AG04449 (cell line): Measurements from ENCODE around the gene PTPRC.

Source experiments
- CTCF ChIA-PET: fragments of 350-600 bp; formaldehyde crosslinking; extraction: SDS; loops from one replicate; lab custom pipeline; 2021; ENCODE audit warnings: antibody characterized with exemption; lab: Yijun Ruan, JAX
- POLR2A ChIA-PET: fragments of 400-600, 350-600 bp; formaldehyde crosslinking; extraction: SDS; loops from one replicate; lab custom pipeline; 2020; ENCODE audit warnings: antibody characterized with exemption, inconsistent platforms; lab: Yijun Ruan, JAX
- DNase-seq: peaks from one replicate; pipeline ENCODE4 v3.0.0-alpha.2; 2010; ENCODE audit warnings: low read depth, low spot score
- H3K4me3 ChIP-seq: 2 replicates; pipeline ENCODE4 v1.5.1; 2011; ENCODE audit warnings: low read depth, mild to moderate bottlenecking, control low read depth, low read length
- TF ChIP-seq, protein P1 (sequence below): IDR thresholded peaks from one replicate; pipeline ENCODE4 v1.5.1; 2011; ENCODE audit warnings: mild to moderate bottlenecking, moderate library complexity, low read length, control low read depth, inconsistent platforms; ENCODE audit not compliant: insufficient read depth; ENCODE audit errors: missing control alignments

PTPRC gene, protein sequence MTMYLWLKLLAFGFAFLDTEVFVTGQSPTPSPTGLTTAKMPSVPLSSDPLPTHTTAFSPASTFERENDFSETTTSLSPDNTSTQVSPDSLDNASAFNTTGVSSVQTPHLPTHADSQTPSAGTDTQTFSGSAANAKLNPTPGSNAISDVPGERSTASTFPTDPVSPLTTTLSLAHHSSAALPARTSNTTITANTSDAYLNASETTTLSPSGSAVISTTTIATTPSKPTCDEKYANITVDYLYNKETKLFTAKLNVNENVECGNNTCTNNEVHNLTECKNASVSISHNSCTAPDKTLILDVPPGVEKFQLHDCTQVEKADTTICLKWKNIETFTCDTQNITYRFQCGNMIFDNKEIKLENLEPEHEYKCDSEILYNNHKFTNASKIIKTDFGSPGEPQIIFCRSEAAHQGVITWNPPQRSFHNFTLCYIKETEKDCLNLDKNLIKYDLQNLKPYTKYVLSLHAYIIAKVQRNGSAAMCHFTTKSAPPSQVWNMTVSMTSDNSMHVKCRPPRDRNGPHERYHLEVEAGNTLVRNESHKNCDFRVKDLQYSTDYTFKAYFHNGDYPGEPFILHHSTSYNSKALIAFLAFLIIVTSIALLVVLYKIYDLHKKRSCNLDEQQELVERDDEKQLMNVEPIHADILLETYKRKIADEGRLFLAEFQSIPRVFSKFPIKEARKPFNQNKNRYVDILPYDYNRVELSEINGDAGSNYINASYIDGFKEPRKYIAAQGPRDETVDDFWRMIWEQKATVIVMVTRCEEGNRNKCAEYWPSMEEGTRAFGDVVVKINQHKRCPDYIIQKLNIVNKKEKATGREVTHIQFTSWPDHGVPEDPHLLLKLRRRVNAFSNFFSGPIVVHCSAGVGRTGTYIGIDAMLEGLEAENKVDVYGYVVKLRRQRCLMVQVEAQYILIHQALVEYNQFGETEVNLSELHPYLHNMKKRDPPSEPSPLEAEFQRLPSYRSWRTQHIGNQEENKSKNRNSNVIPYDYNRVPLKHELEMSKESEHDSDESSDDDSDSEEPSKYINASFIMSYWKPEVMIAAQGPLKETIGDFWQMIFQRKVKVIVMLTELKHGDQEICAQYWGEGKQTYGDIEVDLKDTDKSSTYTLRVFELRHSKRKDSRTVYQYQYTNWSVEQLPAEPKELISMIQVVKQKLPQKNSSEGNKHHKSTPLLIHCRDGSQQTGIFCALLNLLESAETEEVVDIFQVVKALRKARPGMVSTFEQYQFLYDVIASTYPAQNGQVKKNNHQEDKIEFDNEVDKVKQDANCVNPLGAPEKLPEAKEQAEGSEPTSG (N-terminal part only)

DNA sequence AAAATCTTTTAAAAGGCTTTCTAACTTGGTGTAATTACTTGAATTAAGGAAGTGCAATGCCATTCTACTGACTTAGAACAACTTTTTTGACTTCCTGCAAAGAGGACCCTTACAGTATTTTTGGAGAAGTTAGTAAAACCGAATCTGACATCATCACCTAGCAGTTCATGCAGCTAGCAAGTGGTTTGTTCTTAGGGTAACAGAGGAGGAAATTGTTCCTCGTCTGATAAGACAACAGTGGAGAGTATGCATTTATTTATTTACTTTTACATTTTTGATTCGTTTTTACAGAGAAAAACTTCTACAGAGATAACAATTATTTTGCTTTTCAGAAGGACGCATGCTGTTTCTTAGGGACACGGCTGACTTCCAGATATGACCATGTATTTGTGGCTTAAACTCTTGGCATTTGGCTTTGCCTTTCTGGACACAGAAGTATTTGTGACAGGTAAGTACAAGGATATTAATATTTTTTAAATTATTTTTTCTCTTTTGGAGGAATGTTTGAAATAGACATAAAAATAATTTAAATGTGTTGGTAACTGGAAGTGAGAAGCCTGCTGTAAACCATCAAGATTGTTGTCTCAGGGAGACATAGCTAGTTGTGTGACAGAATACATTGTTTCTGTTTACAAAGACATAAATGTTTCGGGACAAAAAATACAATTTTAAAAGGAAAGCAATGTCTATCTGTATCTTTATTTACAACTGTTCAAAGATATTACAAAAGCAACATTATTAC lies at the start of gene PTPRC:
Gene PTPRC, plus strand, starts transcription at position 147 of the 742 bp plus-strand sequence. Its CDS starts 229 bp downstream, at position 376.
- TF ChIP-seq, protein P1, sequence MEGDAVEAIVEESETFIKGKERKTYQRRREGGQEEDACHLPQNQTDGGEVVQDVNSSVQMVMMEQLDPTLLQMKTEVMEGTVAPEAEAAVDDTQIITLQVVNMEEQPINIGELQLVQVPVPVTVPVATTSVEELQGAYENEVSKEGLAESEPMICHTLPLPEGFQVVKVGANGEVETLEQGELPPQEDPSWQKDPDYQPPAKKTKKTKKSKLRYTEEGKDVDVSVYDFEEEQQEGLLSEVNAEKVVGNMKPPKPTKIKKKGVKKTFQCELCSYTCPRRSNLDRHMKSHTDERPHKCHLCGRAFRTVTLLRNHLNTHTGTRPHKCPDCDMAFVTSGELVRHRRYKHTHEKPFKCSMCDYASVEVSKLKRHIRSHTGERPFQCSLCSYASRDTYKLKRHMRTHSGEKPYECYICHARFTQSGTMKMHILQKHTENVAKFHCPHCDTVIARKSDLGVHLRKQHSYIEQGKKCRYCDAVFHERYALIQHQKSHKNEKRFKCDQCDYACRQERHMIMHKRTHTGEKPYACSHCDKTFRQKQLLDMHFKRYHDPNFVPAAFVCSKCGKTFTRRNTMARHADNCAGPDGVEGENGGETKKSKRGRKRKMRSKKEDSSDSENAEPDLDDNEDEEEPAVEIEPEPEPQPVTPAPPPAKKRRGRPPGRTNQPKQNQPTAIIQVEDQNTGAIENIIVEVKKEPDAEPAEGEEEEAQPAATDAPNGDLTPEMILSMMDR = no peak
- POLR2A ChIA-PET = no interaction called here
- no peak within 1 kb of the TSS for H3K4me3 ChIP-seq
- CTCF ChIA-PET = no interaction called here
- no peak for DNase-seq

DNA sequence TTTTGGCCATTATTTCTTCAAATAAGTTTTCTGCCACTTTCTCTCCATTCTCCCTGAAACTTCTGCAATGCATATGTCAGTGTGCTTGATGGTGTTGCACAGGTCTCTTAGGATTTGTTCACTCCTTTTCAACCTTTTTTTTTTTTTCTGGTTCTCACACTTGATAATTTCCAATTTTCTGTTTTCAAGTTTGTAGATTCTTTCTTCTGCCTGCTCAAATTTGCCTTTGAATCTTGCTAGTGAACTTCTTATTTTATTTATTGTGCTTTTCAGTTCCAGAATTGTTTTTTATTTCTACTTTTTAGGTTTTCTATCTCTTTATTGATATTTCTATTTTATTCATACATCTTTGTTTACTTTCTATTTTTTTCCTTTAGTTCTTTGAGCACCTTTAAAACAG lies 48.4 kb upstream of the PTPRC start:
- CTCF ChIA-PET = no interaction called here
- H3K4me3 ChIP-seq = no peak overlapping the region
- POLR2A ChIA-PET = no interaction called here
- TF ChIP-seq, protein P1 = no peak
- no peak for DNase-seq

DNA sequence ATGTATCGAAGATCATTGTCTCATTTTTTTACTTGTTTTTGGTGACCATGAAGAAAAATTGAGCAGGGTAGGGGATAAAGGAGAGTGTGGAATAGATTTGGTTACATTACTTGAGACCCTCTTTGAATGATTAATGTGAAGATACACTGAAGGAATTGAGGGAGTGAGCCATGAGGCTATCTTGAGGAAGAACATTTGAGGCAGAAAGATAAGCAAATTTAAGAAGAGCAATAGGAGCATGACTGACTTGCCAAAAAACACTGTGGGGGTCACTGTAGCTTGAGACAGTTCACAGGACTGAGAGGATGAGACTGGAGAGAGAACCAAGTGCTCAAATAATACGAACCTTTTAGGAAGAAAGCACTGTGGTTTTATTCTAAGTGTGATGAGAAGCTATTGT lies 43.1 kb upstream of the PTPRC start:
- no peak for DNase-seq
- TF ChIP-seq, protein P1 = no peak
- no peak overlapping the region for H3K4me3 ChIP-seq
- CTCF ChIA-PET = interaction anchor here (1.2 to 1.5 kb wide), 3 partner anchors 9 to 17 kb away, joined by 3 read pairs; no protein-coding TSS in a partner anchor
- POLR2A ChIA-PET = no interaction called here

DNA sequence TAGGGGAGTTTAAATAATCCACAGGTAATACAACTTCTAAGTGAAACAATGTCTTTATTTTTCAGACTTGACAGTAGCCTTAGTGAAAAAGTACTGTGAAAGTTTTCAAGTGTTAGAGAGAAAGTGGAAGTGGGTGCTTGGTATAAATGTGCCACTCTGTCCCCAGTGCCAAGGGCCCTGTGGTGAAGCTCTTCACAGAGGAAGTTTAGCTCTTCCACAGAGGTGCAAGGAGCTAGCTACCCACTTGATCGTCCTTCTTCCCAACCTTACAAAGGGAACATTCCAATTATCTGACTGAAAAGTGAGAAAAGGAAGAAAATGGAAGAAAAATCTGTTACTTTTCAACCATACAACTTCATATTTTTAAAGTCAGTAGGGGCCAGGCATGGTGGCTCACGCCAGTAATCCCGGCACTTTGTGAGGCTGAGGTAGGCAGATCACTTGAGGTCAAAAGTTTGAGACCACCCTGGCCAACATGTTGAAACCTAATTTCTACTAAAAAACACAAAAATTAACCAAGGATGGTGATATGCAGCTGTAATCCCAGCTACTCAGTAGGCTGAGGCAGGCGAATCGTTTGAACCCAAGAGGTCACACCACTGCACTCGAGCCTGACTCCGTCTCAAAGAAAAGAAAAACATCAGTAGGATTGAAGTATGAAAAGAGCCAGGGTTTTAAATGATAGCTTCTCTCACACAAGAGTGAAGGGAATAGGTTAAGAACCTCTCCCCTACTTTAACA lies 41.0 kb upstream of the PTPRC start:
- TF ChIP-seq, protein P1 = no peak
- H3K4me3 ChIP-seq = no peak overlapping the region
- POLR2A ChIA-PET = no interaction called here

DNA sequence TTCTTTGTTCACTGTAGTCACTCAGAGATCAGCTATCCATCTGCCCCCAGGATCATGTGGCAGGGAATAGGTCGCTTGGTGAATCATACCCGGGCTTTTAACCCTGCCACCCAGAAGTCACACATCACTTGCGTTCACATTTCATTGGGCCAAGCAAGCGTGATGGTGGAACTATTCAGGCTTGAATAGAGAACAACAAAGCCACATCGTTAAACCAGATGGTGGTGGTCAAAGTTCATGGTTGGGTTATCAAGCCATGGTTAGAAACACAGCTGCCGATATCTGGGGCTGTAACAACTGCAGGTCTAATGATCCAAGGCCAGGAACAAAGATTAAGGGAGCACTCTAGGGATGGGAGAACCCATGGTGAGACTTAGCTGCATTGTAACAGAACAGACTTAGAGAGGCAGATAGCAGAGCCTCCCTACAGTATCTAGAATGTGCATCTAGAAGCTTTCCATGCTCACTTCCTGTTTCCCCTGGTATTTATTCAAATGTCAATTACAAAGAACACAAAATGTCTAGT lies 40.0 kb upstream of the PTPRC start:
- DNase-seq = no peak
- TF ChIP-seq, protein P1 = no peak
- POLR2A ChIA-PET = no interaction called here
- no peak overlapping the region for H3K4me3 ChIP-seq
- CTCF ChIA-PET = no interaction called here

More for the DNA sequence above, 41.0 kb upstream of the PTPRC start:
- DNase-seq = no peak
- CTCF ChIA-PET = interaction anchor here (1.3 kb wide), 1 partner anchor 101 kb away, joined by 3 read pairs; no protein-coding TSS in a partner anchor
